CD4-positive, alpha-beta T cell treated with Interferon alpha-2 for 1 hour (primary cell): ENCODE results near the gene HMCN2.

Experiments used
- DNase-seq, 2 donors: peaks; one replicate each; pipeline ENCODE4 v3.0.0-alpha.2; 2020 to 2022

Gene HMCN2

DNA sequence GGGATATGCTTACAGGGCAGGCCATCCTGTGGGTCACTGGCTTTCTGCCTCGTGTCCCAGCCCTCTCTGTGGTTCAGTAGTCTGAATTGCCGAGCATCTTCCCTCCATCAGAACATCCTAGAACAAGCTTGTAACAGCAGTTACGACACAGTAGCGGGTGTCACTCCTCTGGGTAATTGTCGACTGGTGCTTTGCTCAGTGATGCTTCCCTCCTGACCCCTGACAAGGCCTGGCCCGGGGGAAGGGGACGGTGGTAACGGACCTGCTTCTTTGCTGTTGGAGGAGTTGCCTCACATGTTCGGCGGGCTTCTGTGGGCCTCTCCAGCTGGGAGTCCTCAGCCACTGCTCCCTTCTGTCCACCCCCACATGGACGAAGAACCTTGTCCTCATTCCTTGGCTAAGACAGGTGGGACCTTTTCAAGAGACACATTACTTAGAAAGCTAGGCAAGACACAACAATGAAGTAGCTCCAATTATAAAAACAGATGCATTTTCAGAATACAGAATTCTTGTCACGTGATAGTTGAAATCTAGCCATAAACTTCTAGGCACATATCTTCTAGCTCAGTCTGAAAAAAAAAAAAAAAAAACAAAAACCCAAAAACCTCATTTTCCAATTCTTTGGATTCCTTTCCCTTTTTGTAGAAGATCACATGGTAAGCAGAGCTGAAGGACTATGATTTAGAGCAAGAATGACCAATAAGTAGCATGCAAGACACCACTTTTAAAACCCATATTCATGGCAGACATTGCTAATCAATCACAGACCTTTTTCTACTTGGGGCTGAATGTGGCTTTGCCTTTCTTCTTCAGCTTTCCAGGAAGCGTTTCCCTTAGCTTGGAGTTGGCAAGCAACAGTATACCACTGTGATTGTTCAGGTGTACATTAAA, 25.0 kb downstream of the HMCN2 start:
- no peak for DNase-seq

DNA sequence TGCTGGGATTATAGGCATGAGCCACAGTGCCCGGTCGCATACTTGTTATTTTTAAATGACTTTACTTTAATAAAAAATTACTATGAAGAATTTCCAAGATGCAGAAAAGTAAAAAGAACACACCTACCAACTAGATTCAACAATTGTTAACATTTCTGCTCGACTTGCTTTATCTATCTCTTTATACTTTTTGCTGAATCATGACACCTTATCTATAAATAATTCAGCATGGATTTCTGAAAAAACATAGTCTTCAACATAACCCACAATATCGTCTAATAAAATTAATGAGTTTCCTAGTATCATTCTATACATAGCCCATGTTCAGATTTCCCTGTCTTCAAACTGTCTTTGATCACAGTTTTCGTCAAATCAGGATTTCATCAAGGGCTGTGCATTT, 25.9 kb downstream of the HMCN2 start:
- no peak for DNase-seq

DNA sequence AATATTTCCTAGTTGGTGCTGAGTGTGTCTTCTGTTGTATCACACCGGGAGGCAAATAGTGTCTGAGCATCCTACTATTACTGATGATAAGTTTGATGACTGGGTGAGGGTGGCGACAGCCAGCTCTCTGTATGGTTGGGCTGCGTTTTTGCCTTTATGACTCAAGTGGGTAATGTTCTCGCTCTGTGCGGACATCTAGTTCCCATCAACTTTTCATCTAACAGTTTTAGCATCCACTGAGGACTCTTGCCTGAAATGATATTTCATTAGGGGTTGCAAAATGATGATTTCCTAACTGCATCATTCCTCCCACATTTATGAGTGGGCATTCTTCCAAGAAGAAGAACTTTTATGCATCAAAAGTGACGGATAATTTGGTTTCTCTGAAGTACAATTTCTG, 26.5 kb downstream of the HMCN2 start:
- DNase-seq: no peak

DNA sequence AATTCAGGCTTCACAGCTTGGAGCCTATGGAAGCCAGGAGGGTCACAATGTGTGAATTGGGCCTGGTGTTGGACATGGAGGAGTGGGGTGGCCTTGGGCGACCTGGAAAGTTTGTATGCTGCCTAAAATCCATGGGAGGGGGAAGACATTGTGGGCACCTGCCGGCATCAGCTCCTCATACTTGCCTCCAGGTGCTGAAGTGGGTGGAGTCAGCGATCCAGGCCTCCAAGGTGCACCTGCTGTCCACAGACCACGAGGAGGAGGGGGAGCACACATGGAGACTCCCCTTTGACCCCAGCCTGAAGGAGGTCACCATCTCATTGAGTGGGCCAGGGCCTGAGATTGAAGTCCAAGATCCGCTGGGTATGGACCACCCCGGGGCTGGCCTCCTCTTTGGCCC, 29.1 kb downstream of the HMCN2 start:
- no peak for DNase-seq

DNA sequence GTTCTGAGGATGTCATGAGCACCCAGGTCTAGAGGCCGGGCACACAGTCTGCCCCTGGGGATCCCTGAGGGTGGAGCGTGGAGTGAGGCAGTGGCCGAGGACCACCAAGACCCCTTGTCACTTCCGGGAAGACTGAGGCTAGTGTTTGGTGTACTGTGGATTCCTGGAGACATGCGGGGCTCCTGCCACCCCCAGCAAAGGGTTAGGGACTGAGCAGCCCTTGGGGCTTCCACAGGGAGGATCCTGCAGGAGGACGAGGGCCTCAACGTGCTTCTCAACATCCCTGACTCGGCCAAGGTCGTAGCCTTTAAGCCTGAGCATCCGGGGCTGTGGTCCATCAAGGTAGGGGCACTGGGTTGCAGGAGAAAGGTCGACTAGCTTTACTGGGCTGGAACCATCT, 29.9 kb downstream of the HMCN2 start:
- no peak for DNase-seq

DNA sequence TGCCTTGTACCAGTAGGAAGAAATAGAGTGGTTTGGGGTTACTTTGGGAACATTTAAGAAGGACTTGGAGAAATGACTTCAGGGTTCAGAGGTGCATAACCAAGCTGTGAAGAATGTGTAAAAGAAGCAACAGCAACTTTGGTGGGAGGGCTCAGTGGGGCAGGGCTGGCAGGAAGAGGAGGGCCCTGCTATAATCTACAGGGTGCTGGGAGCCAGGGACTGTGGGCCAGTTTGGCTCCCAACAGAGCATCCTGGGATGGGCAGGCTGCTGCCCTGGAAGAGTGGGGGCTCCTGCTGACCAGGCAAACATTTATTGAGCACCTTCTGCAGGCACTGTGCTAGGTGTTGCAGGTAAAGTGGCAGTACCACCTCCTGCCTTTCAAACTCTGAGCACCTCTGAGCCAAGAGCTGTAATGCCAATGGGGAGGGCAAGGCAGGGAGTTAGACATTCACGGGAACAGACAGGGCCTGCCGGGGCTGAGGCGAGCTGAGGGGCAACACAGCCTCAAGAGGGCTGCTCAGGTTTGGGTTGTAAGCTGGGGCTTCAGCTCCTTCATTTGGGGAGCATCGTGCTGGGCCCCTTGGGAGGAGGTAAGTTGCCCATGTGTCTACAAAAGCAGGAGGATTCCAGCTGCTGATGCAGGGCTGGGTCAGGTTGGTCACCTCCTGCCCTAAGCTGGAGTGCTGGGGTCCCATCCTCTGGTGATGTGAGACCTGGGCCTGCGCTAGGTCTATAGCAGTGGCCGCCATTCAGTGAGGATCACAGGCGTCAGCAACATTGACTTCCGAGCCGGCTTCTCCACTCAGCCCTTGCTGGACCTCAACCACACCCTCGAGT, 30.6 kb downstream of the HMCN2 start:
- no peak for DNase-seq

DNA sequence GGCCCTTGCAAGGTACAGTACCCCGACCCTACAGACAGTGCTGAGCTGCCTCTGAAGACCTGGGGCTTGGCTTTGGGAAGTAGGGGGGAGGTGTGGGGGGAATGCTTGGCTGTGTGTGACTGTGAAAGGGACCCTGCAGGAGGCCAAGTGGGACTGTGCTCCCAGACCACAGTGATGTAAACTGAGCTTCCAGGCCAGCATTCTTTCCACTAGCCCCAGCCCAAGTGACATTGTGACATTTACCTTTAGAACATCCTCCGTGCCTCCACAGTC, 31.2 kb downstream of the HMCN2 start:
- no peak for DNase-seq

DNA sequence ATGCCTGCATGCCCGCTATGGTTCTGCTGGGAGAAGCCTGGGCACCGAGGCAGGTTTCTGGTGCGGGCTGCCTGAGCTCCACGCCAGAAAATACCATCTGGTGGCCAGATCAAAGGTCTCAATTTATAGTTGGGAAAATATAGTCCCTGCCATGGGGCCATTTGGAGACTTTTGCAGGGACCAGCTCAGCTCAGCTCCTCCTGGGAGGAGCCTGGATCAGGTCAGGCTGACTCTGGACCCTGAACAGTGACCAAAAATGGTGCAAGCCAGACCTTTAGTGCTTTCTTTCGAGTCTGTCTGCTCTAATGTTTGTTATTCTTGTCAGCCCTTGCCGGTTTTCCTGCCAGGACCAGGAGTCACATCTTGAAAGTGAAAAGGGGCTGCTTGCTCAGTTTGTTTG, 31.8 kb downstream of the HMCN2 start:
- DNase-seq: no peak

DNA sequence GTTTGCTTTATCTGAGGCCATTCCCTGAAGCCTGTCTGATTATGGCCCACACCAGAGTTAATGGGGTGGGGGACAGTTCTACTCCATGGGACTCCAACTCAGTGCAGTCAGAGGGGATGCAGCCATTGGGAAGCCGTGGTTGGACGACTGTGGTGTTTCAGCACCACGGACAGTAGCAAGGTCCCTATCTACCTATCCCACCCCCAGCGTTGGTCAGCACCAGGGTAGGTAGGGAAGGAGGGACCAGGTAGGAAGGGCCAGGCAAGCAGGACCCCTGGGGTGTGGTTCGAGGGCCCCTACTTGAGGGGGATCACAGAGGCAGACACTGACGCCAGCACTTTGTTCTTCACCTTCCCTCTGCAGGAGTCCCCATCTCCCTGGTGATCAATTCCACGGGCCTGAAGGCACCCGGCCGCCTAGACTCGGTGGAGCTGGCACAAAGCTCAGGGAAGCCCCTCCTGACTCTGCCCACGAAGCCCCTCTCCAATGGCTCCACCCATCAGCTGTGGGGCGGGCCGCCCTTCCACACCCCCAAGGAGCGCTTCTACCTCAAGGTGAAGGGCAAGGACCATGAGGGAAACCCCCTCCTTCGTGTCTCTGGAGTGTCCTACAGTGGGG, 33.2 kb downstream of the HMCN2 start:
- no peak for DNase-seq

DNA sequence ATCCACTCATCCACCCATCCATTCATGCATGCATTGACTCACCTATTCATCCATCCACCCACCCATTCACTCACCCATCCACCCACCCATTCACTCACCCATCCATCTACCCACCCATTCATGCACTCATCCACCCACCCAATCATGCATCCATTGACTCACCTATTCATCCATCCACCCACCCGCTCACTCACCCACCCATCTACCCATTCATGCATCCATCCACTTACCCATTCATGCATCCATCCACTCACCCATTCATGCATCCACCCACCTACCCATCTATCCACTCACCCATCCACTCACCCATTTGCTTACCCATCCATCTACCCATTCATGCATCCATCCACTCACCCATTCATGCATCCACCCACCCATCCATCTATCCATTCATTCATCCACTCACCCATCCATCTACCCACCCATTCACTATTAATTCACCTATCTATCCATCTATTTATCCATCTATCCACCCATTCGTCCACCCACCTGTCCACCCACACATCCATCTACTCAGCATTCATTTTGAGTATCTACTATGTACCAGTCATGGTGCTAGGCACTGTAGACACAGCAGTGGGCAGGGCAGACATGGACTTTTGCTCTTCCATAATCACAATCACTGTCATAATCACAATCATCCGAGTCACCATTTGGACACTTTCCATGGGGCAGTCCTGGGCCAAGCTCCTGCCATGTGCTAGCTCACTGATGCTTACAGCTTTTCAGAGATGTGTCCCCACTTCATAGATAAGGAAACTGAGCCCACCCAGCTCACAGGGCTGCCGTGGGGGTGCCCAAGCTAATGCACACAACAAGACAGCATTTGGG, 34.4 kb downstream of the HMCN2 start:
- no peak for DNase-seq

DNA sequence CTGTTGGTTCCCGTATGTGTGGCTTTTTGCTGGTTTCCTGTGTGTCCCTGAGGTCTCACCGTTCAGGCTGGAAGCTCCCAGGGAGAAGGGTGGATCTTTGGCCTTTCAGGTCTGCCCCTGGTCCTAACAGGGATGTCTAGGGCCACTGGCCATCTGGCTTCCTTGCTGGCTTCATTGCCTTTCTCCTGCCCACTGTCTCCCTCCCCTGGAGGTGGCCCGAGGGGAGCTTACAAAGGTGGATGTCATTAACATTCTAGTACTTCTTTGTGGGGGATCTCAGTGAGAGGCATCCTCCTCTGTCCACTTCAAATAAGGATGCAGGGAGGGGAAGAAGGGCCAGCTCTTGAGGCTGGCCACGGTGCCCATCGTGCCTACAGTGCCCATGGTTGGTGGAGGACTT, 35.2 kb downstream of the HMCN2 start:
- DNase-seq: no peak

DNA sequence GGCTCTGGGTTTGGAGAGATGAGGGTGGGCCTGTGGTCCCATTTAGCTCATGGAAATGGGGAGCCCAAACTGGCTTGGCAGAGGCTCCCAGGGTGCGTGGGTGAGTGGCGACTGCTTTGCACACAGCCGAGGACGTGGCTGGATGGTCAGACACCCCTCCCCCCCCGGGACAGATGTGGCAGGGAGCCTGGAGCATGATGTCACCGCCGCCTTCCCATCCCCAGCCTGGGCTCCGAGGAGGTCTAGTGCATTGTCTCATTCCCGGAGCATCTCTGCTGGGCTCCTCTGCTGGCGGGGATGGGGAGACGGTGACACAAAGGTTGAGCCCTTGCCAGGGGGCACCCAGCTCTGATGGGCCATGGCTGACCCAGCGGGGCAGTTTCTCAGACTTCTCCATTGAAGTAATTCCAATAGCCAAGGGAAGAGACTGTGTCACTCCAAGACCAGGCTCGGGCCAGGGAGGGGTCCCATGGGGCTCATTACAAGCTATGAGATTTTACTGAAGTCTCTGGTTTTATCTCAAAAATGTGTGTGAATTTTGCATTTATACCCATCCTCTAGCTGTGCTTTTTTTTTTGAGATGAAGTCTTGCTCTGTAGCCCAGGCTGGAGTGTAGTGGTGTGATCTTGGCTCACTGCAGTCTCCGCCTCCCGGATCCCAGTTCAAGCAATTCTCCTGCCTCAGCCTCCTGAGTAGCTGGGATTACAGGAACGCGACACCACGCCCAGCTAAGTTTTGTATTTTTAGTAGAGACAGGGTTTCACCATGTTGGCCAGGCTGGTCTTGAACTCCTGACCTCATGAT, 36.1 kb downstream of the HMCN2 start:
- no peak for DNase-seq

DNA sequence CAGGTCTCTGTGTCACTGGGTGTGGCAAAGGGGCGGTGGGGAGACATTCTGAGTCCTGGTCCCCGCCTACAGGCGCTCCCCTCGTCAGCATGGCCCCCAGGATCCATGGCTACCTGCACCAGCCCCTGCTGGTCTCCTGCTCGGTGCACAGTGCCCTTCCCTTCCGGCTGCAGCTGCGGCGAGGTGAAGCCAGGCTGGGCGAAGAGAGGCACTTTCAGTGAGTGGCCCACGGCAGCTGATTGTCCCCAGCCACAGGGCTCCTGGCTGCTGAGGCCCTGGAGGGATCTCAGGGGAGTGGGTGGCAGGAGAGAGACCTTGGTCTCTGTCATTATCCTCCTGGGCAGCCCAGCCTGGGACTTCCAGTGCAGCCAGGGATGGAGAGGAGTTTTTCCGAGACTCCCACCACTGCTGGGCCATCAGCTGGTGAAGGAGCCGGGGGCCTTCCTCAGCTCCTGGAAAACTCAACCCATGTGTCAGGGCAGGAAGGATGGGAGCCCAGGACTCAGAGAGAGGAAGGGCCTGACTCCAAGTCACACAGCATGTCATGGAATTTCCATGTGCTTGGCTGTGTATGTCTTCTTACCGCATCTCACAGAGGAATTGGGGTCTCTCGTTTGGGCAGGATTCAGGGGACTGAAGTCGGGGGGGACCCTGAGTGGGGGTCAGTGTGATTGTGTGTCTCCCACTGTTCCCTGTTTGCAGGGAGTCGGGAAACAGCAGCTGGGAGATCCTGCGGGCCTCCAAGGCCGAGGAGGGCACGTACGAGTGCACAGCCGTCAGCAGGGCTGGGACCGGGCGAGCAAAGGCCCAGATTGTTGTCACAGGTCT, 37.4 kb downstream of the HMCN2 start:
- no peak for DNase-seq

DNA sequence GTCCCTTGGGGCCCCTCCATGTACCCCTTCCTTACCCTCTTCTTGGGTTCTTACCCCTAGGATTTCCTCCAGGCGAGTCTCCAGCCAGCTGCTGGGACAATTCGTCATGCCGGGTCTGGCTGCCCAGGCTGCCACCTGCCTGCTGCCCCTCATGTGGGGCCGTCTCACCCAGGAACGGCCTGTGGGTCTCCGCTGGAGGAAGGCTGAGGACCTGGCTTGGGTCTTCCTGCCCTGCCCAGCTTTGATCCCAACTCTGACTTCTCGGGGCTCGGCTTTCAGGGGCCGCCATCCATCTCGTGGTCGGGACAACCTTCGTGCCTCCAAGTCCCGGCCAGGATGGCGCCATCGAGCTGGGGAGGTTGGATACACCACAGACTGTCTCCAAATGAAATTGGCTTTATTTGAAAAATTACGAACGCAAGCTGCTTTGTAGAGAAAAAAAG, 38.1 kb downstream of the HMCN2 start:
- DNase-seq: no peak

DNA sequence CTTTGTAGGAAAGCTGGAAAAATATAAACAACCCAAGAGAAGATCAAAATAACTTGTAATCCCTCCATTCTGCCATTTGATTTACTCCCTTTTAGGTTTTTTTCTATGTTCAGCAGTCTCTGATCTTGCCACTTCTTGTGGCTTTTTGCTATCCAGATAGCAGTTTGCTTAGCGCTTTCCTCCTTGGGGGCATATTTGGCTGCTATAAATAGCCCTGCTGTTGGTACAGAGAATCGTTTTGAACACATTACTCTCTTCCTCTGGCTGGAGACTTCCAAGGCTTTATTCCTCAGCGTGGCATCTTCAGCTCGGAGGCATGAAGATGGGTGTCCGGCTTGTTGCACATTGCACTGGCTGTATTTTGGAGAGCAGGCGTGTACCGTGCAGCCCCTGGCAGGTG, 38.6 kb downstream of the HMCN2 start:
- no peak for DNase-seq

DNA sequence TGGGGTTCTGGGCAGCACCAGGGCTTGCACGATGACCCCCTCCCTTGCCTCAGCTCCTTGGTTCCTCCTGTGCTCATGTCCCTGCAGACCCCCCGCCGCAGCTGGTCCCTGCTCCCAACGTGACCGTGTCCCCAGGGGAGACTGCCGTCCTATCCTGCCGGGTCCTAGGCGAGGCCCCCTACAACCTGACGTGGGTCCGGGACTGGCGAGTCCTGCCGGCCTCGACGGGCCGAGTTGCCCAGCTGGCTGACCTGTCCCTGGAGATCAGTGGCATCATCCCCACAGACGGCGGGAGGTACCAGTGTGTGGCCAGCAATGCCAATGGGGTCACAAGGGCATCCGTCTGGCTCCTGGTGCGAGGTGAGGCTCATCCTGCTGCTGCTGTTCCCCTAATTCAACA, 39.1 kb downstream of the HMCN2 start:
- no peak for DNase-seq

DNA sequence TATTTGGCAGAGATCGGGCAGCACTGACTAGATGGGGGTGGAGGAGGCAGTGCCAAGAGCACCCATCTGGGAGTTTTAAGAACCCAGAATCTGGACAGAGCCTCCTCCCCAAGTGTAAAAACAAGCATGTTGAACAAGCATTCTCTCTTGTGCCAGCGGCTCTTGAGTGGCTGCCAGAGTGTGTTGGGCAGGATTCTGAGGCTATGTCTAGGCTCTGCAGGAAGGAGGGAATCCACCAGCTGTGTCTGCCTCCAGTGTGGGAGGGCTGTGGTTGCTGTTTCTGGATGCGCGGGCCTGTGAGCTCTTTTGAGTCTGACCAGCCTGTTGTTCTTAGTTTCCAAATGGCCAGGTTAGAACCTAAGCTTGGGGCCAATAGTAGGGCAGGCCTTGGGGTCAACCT, 39.8 kb downstream of the HMCN2 start:
- no peak for DNase-seq

DNA sequence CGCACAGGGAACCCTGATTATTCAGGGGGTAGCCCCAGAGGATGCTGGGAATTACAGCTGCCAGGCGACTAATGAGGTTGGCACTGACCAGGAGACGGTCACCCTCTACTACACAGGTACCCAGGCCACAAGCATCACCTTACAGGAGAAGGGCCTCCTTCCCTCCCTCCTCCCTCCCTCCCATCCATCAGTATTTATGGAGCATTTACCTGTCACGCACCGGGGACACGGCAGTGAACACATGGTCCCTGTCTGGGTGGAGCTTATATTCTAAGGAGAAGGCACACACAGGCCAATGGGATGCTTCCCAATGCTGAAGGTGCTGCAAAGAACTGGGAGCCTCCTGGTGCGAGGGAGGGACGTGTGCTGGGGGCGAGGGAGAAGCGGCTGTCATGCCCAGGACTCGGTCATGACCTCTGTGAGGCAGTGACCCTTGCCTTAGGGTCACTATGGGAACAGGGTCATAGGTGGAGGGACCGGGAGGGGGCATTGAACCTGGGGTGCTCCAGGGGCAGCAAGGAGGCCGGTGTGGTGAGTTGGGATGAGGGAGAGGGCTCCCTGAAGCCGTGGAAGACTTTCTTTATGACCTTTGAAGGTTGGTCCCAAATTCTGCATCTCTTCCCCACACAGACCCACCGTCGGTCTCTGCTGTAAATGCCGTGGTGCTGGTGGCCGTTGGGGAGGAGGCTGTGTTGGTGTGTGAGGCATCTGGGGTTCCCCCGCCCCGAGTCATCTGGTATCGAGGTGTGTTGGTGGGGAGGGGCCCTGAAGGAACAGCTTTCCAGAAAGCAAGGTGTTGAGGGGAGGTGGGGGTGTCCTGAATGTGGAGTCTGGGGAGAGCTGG, 41.5 kb downstream of the HMCN2 start:
- DNase-seq: no peak

DNA sequence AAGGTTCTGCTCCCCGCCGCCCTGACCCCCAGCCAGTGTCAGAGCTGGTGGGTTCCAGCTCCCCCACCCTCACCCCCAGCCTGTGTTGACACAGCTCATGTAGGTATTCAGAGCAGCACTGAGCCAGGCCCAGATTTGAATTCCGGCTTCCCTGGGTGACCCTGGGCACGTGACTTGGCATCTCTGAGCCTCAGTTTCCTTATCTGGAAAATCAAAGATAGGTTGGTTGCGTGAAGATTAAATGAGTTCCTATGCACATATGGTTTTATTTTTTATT, 42.0 kb downstream of the HMCN2 start:
- DNase-seq: no peak

DNA sequence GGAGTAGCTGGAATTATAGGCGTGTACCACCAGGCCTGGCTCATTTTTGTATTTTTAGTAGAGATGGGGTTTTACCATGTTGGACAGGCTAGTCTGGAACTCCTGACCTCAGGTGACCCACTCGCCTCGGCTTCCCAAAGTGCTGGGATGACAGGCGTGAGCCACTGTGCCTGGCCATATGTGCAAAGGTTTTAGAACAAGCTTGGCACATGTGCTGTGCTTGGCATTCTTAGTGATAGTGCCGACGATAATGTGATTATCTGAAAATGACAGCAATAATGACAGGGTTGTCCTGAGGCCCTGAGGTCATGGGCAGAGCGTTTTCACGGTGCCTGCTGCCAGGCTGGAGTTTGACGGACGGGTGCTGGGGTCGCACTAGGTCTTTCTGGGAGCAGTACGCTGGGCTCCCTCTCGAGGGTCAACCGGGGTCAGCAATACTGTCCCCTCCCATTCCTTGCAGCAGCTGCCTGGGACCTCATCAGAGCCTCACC, 42.6 kb downstream of the HMCN2 start:
- DNase-seq: no peak
